Lung (tissue), 12 donors: ENCODE data around the gene STRN3. TPM values are rescaled to one million over a fixed set of nuclear protein-coding genes. Genes with fewer than 3 reads are reported as not detected.

Source experiments
- ATAC-seq: fragments of 200-7000 bp; cut with Tn5 transposase; one replicate; pipeline ENCODE4 v1.9.1; 2020; ENCODE audit warnings: moderate number of reproducible peaks; ENCODE audit not compliant: insufficient read depth, low FRiP score
- DNase-seq, 3 donors: peaks; one replicate each; pipeline ENCODE4 v3.0.0-alpha.2; 2013 to 2017
- H3K27ac ChIP-seq, 2 donors: one replicate each; pipeline ENCODE4 v1.5.1; 2013; ENCODE audit warnings: mild to moderate bottlenecking in 2 of 2, moderate library complexity in 2 of 2, control low read depth in 1 of 2, inconsistent platforms in 1 of 2, low read depth in 1 of 2, low read length in 1 of 2
- H3K27me3 ChIP-seq, 3 donors: one replicate each; pipeline ENCODE4 v1.5.1; 2013; ENCODE audit warnings: low read length in 2 of 3; ENCODE audit not compliant: control insufficient read depth in 3 of 3, insufficient read depth in 3 of 3
- H3K36me3 ChIP-seq, 4 donors: one replicate each; pipeline ENCODE4 v1.5.1; 2013; ENCODE audit warnings: low read length in 4 of 4, mild to moderate bottlenecking in 1 of 4, moderate library complexity in 1 of 4; ENCODE audit not compliant: control insufficient read depth in 4 of 4, insufficient read depth in 4 of 4
- H3K4me1 ChIP-seq, 5 donors: one replicate each; pipeline ENCODE4 v1.5.1; 2013; ENCODE audit warnings: low read length in 5 of 5, mild to moderate bottlenecking in 2 of 5, moderate library complexity in 1 of 5; ENCODE audit not compliant: control insufficient read depth in 5 of 5, insufficient read depth in 5 of 5
- H3K4me3 ChIP-seq: one replicate; pipeline ENCODE4 v1.5.1; 2013; ENCODE audit warnings: mild to moderate bottlenecking, control low read depth, moderate library complexity
- H3K9ac ChIP-seq, 2 donors: one replicate each; pipeline ENCODE4 v1.5.1; 2013; ENCODE audit warnings: low read length in 2 of 2, control low read depth in 1 of 2; ENCODE audit not compliant: insufficient read depth in 1 of 2
- H3K9me3 ChIP-seq, 4 donors: one replicate each; pipeline ENCODE4 v1.5.1; 2013; ENCODE audit warnings: low read length in 3 of 4, mild to moderate bottlenecking in 1 of 4, moderate library complexity in 1 of 4; ENCODE audit not compliant: control insufficient read depth in 4 of 4, insufficient read depth in 3 of 4
- WGBS, 2 donors: extraction: QIAGEN DNeasy Blood & Tissue Kit; methylation state at CpG; one replicate each; pipeline ENCODE4 v1.1.7; 2013; 5-methylcytosine and 5-hydroxymethylcytosine counted together
- polyA plus RNA-seq, 2 donors: library from polyadenylated mRNA; stranded (reverse); fragments of 200-250 nt; gene quantifications; one replicate each; pipeline ENCODE4 v1.2.1, GENCODE V29; 2013
- total RNA-seq, 2 donors: library from RNA; depleted of rRNA in 1 of 2; stranded (reverse); fragments of >200 nt in 1 of 2; gene quantifications; one replicate each; pipeline ENCODE4 v1.2.1, GENCODE V29; 2014 to 2021
- TF ChIP-seq, protein P1 (sequence below): IDR thresholded peaks from 2 replicates; pipeline ENCODE4 v1.5.1; 2012; ENCODE audit warnings: mild to moderate bottlenecking; ENCODE audit errors: control extremely low read depth, extremely low read depth
- donor health status: control.
- donor health status: control.
- donor health status: Bipolar disorder and iron deficiency.
- donor health status: healthy.
- donor health status: DM: yes; HTN: yes; CAD: no.

Gene STRN3
- total and polyA plus RNA-seq, 4 donors, result 10.6 to 86.8 (median 19.0) TPM

DNA sequence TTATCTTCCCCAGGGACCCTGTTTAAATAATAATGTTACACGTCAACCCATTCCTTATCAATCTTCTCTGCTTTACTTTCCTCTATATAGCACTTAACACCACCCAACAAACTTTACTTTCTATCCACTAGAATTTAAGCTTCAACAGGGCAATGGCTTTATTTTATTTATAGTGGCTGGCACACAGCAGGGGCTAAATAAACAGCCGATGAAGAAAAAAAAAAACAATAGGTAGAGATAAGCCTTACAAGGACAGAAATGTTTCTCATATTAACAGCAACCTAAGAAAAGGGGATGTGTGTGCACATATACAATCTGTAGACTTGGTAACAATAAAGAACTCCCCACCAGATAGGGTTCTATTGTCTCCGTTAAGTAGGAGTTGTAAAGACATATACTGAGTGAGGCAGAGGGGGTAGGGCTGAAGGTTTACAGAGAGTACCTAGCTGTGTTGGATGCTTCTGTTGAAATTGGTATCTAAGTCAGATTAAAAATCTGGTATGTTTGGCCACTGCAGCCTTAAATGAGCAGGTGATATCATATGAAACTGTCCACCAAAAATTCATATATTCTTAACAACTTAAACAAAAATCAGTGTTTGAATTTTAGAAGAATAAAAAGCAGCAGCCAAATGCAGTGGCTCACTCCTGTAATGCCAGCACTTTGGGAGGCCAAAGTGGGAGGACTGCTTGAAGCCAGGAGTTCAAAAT lies 25.4 kb downstream of the STRN3 start:
- peaks cover 6 to 15% (median 7%) of the 10 kb centered on the region in 4 donors for H3K36me3 ChIP-seq
- H3K27me3 ChIP-seq, result no peaks in the 10 kb centered on the region
- no peak overlapping the region for H3K9ac ChIP-seq
- DNase-seq, result no peak
- TF ChIP-seq, protein P1, sequence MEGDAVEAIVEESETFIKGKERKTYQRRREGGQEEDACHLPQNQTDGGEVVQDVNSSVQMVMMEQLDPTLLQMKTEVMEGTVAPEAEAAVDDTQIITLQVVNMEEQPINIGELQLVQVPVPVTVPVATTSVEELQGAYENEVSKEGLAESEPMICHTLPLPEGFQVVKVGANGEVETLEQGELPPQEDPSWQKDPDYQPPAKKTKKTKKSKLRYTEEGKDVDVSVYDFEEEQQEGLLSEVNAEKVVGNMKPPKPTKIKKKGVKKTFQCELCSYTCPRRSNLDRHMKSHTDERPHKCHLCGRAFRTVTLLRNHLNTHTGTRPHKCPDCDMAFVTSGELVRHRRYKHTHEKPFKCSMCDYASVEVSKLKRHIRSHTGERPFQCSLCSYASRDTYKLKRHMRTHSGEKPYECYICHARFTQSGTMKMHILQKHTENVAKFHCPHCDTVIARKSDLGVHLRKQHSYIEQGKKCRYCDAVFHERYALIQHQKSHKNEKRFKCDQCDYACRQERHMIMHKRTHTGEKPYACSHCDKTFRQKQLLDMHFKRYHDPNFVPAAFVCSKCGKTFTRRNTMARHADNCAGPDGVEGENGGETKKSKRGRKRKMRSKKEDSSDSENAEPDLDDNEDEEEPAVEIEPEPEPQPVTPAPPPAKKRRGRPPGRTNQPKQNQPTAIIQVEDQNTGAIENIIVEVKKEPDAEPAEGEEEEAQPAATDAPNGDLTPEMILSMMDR, result no peak
- H3K27ac ChIP-seq, result no peak overlapping the region
- no peak for ATAC-seq
- H3K4me1 ChIP-seq, result peaks cover 0 to 9% (median 2%) of the 10 kb centered on the region in 5 donors
- peaks cover 0 to 7% (median 3%) of the 10 kb centered on the region in 4 donors for H3K9me3 ChIP-seq
- no peak overlapping the region for H3K4me3 ChIP-seq
- WGBS, 2 donors, result 63 to 81% methylated on average over 3 of the region's 3 CpGs

DNA sequence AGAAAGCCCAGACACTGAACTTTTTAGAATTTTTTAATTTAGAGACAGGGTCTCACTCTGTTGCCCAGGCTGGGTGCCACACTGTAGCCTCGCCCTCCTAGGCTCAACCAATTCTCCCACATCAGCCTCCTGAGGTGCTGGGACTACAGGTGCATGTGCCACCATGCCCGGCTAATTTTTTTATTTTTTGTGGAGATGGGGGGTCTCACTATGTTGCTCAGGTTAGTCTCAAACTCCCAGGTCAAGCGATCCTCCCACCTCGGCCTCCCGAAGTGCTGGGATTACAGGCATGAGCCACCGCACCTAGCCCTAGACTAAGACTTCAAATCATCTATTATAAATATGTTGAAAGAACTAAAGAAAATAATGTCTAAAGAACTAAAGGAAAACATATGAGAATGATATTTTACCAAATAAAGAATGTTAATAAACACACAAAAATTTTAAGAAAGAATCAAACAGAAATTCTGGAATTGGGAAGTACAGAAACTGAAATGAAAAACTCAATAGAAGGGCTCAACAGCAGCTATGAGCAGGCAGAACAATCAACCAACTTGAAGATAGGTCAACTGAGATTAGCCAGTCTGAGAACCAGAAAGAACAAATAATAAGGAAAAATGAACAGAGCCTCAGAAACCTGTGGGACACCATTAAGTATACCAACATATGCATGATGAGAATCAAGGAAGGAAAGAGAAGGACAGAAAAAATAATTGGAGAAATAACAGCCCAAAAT lies 27.0 kb downstream of the STRN3 start:
- TF ChIP-seq, protein P1, result no peak
- peaks cover 5 to 15% (median 7%) of the 10 kb centered on the region in 4 donors for H3K36me3 ChIP-seq
- no peak overlapping the region for H3K4me3 ChIP-seq
- WGBS, 2 donors, result 90 to 98% methylated on average over 6 of the region's 6 CpGs
- H3K4me1 ChIP-seq, result peaks cover 0 to 11% (median 4%) of the 10 kb centered on the region in 5 donors
- H3K9me3 ChIP-seq, result peaks cover 0 to 7% (median 3%) of the 10 kb centered on the region in 4 donors
- H3K9ac ChIP-seq, result no peak overlapping the region
- ATAC-seq (no peak), DNase-seq (no peak)
- H3K27ac ChIP-seq, result no peak overlapping the region
- no peaks in the 10 kb centered on the region for H3K27me3 ChIP-seq

DNA sequence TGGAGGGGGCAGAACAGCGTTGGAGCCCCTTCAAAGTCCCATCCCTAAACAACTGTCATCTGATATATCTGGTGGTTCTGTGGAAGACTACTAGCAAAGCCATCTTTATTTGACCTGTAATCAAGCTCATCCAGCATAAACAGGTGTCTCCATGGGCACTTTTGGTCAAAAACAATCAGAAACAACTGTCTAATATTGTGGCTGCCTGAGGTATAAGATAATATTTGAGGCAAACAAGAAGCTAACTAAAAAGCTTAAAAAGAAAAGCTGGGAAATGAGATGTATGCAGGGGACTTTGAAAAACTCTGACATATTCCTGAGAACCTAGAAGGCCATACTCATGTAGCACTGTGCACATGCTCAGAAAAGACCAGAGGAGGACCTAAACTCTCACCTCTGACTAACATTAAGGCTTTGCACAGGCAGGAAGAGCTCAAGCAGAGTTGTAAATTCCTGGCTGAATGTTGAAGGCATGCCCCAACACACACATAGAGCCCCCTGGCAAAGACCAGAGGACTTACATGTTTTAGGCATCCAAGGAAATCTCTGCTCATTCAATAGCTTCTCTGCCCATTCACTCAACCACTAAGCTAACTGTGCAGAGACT lies 28.0 kb downstream of the STRN3 start:
- Histone ChIP-seq H3K4me1 (peaks cover 0 to 11% (median 4%) of the 10 kb centered on the region in 5 donors), H3K4me3 (no peak overlapping the region), H3K36me3 (peaks cover 2 to 15% (median 7%) of the 10 kb centered on the region in 4 donors), H3K27me3 (no peaks in the 10 kb centered on the region), H3K9me3 (peaks cover 0 to 7% (median 3%) of the 10 kb centered on the region in 4 donors), H3K9ac (no peak overlapping the region), H3K27ac (no peak overlapping the region)
- 98 to 100% methylated on average over 1 of the region's 1 CpG for WGBS, 2 donors
- no peak for DNase-seq
- TF ChIP-seq, protein P1, result no peak
- no peak for ATAC-seq
